HepG2 (cell line): Measurements from ENCODE around the gene FCHSD1. TPM values are rescaled to one million over a fixed set of nuclear protein-coding genes. Genes with fewer than 3 reads are reported as not detected.

ENCODE experiments used
- CC2D1A ChIP-seq: sonication (generic); formaldehyde crosslinking; IDR thresholded peaks from 2 replicates; pipeline ENCODE4 v1.8.1; 2023; ENCODE audit warnings: mild to moderate bottlenecking, missing genetic modification reagents
- CREBL2 ChIP-seq: sonication (generic); formaldehyde crosslinking; IDR thresholded peaks from 2 replicates; pipeline ENCODE4 v1.8.1; 2023; ENCODE audit warnings: missing genetic modification reagents, mild to moderate bottlenecking, borderline replicate concordance
- E2F1 ChIP-seq: sonication (generic); formaldehyde crosslinking; IDR thresholded peaks from 2 replicates; pipeline ENCODE4 v1.5.0; 2020; ENCODE audit warnings: missing genetic modification reagents
- GATAD2A ChIP-seq: IDR thresholded peaks from 2 replicates; pipeline ENCODE4 v1.6.1; 2016
- GTF3A ChIP-seq: sonication (generic); formaldehyde crosslinking; conservative IDR thresholded peaks from 2 replicates; pipeline ENCODE4 v1.4.0; 2020; ENCODE audit warnings: mild to moderate bottlenecking, missing genetic modification reagents
- HMGA1 ChIP-seq: sonication (generic); formaldehyde crosslinking; conservative IDR thresholded peaks from 2 replicates; pipeline ENCODE4 v1.4.0; 2020; ENCODE audit warnings: missing genetic modification reagents
- HNRNPL ChIP-seq: fragments of 200-400 bp; formaldehyde crosslinking; IDR thresholded peaks from 2 replicates; pipeline ENCODE4 v1.6.1; 2017; ENCODE audit warnings: mild to moderate bottlenecking, low read depth, low read length
- JUNB ChIP-seq: sonication (generic); formaldehyde crosslinking; IDR thresholded peaks from 2 replicates; pipeline ENCODE4 v1.8.0; 2022; ENCODE audit warnings: missing genetic modification reagents, mild to moderate bottlenecking, borderline replicate concordance
- KDM3A ChIP-seq: IDR thresholded peaks from 2 replicates; pipeline ENCODE4 v1.6.1; 2018; ENCODE audit warnings: low read depth, missing compliant biosample characterization
- NFIC ChIP-seq: IDR thresholded peaks from 2 replicates; pipeline ENCODE4 v1.6.1; 2012; ENCODE audit warnings: mild to moderate bottlenecking, low read length, inconsistent platforms
- NONO ChIP-seq, 2 experiments: fragments of 450-650 bp in 1 of 2; sonication (generic) in 1 of 2; formaldehyde crosslinking in 1 of 2; IDR thresholded peaks in 1 of 2; conservative IDR thresholded peaks in 1 of 2; 2 replicates each; pipeline versions ENCODE4 v1.6.1 to v1.8.0; 2017 to 2022; ENCODE audit warnings: mild to moderate bottlenecking in 1 of 2, missing genetic modification reagents in 1 of 2, moderate library complexity in 1 of 2
- PITX1 ChIP-seq: sonication (generic); formaldehyde crosslinking; IDR thresholded peaks from 2 replicates; pipeline ENCODE4 v1.5.1; 2020; ENCODE audit warnings: mild to moderate bottlenecking, missing genetic modification reagents
- SIX4 ChIP-seq: sonication (generic); formaldehyde crosslinking; IDR thresholded peaks from 2 replicates; pipeline ENCODE4 v1.4.0; 2020; ENCODE audit warnings: missing genetic modification reagents
- TCF7 ChIP-seq: sonication (generic); IDR thresholded peaks from 2 replicates; pipeline ENCODE4 v1.6.1; 2016; ENCODE audit warnings: antibody characterized with exemption, low read depth
- TOE1 ChIP-seq: sonication (generic); formaldehyde crosslinking; IDR thresholded peaks from 2 replicates; pipeline ENCODE4 v1.4.0; 2020; ENCODE audit warnings: mild to moderate bottlenecking, missing genetic modification reagents
- ZFY ChIP-seq: sonication (generic); formaldehyde crosslinking; IDR thresholded peaks from 2 replicates; pipeline ENCODE4 v1.4.0; 2020; ENCODE audit warnings: missing genetic modification reagents
- ZNF124 ChIP-seq: sonication (generic); formaldehyde crosslinking; IDR thresholded peaks from 2 replicates; pipeline ENCODE4 v1.4.0; 2020; ENCODE audit warnings: missing genetic modification reagents
- ZNF296 ChIP-seq: sonication (generic); formaldehyde crosslinking; conservative IDR thresholded peaks from 2 replicates; pipeline ENCODE4 v1.5.0; 2020; ENCODE audit warnings: mild to moderate bottlenecking, missing genetic modification reagents
- ZNF562 ChIP-seq: sonication (generic); formaldehyde crosslinking; IDR thresholded peaks from 2 replicates; pipeline ENCODE4 v1.8.0; 2022; ENCODE audit warnings: missing genetic modification reagents, borderline replicate concordance
- ZNF704 ChIP-seq: sonication (generic); formaldehyde crosslinking; IDR thresholded peaks from 2 replicates; pipeline ENCODE4 v1.8.1; 2023; ENCODE audit warnings: mild to moderate bottlenecking, inconsistent platforms, moderate library complexity, missing genetic modification reagents, borderline replicate concordance
- ZNF746 ChIP-seq: sonication (generic); formaldehyde crosslinking; IDR thresholded peaks from 2 replicates; pipeline ENCODE4 v1.8.0; 2022; ENCODE audit warnings: mild to moderate bottlenecking, missing genetic modification reagents
- polyA plus RNA-seq, 8 experiments: library from polyadenylated mRNA; depleted of rRNA in 3 of 8; stranded (reverse) in 7 of 8; unstranded in 1 of 8; fragments of >200 nt; fragmentation: Illumina TruSeq in 4 of 8; extraction: Trizol in 4 of 8; gene quantifications; 2 replicates each; pipeline versions ENCODE4 v1.2.1 to v1.2.3, GENCODE V29; 2011 to 2016; ENCODE audit warnings: low read depth in 4 of 8, missing spikeins in 1 of 8, mixed read lengths in 1 of 8; ENCODE audit not compliant: insufficient read depth in 1 of 8
- total RNA-seq, 5 experiments: library from RNA; depleted of rRNA; stranded (reverse); fragments of >200 nt; fragmentation: Illumina TruSeq; extraction: Trizol; gene quantifications; 2 replicates each; pipeline ENCODE4 v1.2.3, GENCODE V29; 2016; ENCODE audit warnings: low read depth in 1 of 5
- TF ChIP-seq, protein P1 (sequence below): sonication (generic); formaldehyde crosslinking; IDR thresholded peaks from 2 replicates; pipeline ENCODE4 v1.4.0; 2020; ENCODE audit warnings: missing genetic modification reagents
- TF ChIP-seq, protein P2 (sequence below): sonication (generic); formaldehyde crosslinking; IDR thresholded peaks from 2 replicates; pipeline ENCODE4 v1.5.0; 2020; ENCODE audit warnings: mild to moderate bottlenecking, missing genetic modification reagents

The FCHSD1 gene
- total and polyA plus RNA-seq, 2 of the 13 experiments (the other 11 are each of a cell fraction or from before 2014, with no cell fraction given) = 5.5 to 15.4 TPM

DNA sequence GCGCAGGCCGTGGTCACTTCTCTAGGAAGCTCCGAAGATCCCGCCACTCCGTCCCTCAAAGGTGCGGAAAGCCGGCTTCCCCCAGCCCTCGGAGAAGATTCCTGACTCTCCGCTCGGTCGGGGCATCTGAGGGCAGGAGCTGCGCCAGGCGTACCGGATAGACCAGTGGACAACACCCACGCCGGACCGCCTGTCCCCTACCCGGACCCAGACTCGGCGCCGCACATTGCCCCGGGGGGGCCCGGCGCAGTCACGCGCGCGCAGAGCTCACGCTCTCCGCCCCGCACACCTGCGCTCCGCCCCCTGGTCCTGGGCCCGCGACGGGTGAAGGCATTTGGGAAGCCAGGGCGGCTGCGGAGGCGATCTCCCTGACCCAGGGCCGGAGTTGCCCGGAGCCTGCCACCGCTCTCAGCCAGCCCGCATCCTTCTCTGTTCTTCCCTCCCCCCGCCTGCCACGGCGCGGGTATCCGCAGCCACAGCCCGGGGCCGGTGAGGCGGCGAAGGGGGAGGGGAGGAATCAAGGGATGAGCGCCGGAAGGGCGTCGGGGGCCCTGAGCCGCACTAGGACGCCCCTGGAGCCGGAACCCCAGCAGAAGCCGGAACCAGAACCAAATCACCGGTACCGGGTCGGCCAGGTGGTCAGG lies 14.0 kb downstream of the FCHSD1 start (continued):
- 0 out of 2 replicates have a peak, but pooled peaks have one; percentile 16 for TF ChIP-seq E2F1
- no peak for TF ChIP-seq PITX1 (CRISPR knock-in tag)
- TF ChIP-seq JUNB (CRISPR knock-in tag) = no peak
- TF ChIP-seq HMGA1 = no peak
- no peak for TF ChIP-seq ZNF296 (CRISPR knock-in tag)
- TF ChIP-seq, protein P1, sequence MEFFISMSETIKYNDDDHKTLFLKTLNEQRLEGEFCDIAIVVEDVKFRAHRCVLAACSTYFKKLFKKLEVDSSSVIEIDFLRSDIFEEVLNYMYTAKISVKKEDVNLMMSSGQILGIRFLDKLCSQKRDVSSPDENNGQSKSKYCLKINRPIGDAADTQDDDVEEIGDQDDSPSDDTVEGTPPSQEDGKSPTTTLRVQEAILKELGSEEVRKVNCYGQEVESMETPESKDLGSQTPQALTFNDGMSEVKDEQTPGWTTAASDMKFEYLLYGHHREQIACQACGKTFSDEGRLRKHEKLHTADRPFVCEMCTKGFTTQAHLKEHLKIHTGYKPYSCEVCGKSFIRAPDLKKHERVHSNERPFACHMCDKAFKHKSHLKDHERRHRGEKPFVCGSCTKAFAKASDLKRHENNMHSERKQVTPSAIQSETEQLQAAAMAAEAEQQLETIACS = peak; percentile 64
- no peak for TF ChIP-seq ZNF562 (CRISPR knock-in tag)
- peak; percentile 78; the same call in 1 of the 2 replicates for TF ChIP-seq ZNF704 (CRISPR knock-in tag)
- no peak for TF ChIP-seq CC2D1A (CRISPR knock-in tag)
- no peak for TF ChIP-seq NONO (IDR thresholded peaks at IDR 0.05)
- TF ChIP-seq NONO (CRISPR knock-in tag; conservative IDR thresholded peaks at IDR 0.05) = peak; percentile 81
- TF ChIP-seq GATAD2A = 0 out of 2 replicates have a peak, but pooled peaks have one; percentile 15
- TF ChIP-seq ZFY (CRISPR knock-in tag) = no peak; the same call in 1 of the 2 replicates
- TF ChIP-seq NFIC = no peak
- TF ChIP-seq HNRNPL = 0 out of 2 replicates have a peak, but pooled peaks have one; percentile 6
- TF ChIP-seq ZNF746 = peak; percentile 71; the same call in 1 of the 2 replicates
- TF ChIP-seq TOE1 (CRISPR knock-in tag) = no peak
- TF ChIP-seq KDM3A (CRISPR knock-in tag) = no peak
- no peak for TF ChIP-seq ZNF124 (CRISPR knock-in tag)
- TF ChIP-seq SIX4 (CRISPR knock-in tag) = no peak
- no peak for TF ChIP-seq TCF7
- TF ChIP-seq CREBL2 (CRISPR knock-in tag) = no peak
- TF ChIP-seq, protein P2, sequence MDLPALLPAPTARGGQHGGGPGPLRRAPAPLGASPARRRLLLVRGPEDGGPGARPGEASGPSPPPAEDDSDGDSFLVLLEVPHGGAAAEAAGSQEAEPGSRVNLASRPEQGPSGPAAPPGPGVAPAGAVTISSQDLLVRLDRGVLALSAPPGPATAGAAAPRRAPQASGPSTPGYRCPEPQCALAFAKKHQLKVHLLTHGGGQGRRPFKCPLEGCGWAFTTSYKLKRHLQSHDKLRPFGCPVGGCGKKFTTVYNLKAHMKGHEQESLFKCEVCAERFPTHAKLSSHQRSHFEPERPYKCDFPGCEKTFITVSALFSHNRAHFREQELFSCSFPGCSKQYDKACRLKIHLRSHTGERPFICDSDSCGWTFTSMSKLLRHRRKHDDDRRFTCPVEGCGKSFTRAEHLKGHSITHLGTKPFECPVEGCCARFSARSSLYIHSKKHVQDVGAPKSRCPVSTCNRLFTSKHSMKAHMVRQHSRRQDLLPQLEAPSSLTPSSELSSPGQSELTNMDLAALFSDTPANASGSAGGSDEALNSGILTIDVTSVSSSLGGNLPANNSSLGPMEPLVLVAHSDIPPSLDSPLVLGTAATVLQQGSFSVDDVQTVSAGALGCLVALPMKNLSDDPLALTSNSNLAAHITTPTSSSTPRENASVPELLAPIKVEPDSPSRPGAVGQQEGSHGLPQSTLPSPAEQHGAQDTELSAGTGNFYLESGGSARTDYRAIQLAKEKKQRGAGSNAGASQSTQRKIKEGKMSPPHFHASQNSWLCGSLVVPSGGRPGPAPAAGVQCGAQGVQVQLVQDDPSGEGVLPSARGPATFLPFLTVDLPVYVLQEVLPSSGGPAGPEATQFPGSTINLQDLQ (CRISPR knock-in tag) = no peak
- peak; percentile 75; the same call in 1 of the 2 replicates for TF ChIP-seq GTF3A (CRISPR knock-in tag)
